Measurements from ENCODE around the gene GDF2.

DNA sequence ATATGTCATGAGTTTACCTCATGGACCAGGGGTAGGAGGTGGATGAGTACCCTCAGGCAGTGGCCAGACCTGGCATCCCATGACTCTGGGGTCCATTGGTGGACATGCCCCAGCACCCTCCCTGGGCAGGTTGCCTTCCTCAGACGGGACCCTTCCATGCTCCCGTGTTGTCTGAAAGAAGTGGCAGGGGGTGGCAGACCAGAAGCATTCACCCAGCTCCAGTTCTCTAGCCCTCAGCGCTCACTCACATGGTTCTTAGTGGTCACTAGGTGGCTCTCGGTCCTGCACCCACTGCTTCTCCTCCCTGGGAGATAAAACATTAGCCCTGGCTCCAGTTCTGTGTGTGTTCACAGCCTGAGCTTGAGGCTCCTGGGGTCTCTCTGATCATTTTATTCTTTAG is 31.9 kb downstream of the GDF2 start:
- no peak for TF ChIP-seq POLR2A (IDR thresholded peaks at IDR 0.05)
- TF ChIP-seq, protein P1, sequence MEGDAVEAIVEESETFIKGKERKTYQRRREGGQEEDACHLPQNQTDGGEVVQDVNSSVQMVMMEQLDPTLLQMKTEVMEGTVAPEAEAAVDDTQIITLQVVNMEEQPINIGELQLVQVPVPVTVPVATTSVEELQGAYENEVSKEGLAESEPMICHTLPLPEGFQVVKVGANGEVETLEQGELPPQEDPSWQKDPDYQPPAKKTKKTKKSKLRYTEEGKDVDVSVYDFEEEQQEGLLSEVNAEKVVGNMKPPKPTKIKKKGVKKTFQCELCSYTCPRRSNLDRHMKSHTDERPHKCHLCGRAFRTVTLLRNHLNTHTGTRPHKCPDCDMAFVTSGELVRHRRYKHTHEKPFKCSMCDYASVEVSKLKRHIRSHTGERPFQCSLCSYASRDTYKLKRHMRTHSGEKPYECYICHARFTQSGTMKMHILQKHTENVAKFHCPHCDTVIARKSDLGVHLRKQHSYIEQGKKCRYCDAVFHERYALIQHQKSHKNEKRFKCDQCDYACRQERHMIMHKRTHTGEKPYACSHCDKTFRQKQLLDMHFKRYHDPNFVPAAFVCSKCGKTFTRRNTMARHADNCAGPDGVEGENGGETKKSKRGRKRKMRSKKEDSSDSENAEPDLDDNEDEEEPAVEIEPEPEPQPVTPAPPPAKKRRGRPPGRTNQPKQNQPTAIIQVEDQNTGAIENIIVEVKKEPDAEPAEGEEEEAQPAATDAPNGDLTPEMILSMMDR (IDR thresholded peaks at IDR 0.05 in 4 of 5, conservative IDR thresholded peaks at IDR 0.05 in 1 of 5) = no peak
